Measurements from ENCODE around the gene RBM39. TPM values are rescaled to one million over a fixed set of nuclear protein-coding genes. Genes with fewer than 3 reads are reported as not detected.
"Not testable (repeated sequence)": the region's sequence is repeated elsewhere in the genome, so short reads cannot be mapped to it uniquely, and the experiment has no call there.

Gene RBM39
- total RNA-seq, 1 donor from 2014 or later = 269 TPM

- no peak for DNase-seq (ENCODE audit: low spot score)
Measured at GRCh38 chr20:35729283-35729807, 12.7 kb downstream of the RBM39 start.

DNA sequence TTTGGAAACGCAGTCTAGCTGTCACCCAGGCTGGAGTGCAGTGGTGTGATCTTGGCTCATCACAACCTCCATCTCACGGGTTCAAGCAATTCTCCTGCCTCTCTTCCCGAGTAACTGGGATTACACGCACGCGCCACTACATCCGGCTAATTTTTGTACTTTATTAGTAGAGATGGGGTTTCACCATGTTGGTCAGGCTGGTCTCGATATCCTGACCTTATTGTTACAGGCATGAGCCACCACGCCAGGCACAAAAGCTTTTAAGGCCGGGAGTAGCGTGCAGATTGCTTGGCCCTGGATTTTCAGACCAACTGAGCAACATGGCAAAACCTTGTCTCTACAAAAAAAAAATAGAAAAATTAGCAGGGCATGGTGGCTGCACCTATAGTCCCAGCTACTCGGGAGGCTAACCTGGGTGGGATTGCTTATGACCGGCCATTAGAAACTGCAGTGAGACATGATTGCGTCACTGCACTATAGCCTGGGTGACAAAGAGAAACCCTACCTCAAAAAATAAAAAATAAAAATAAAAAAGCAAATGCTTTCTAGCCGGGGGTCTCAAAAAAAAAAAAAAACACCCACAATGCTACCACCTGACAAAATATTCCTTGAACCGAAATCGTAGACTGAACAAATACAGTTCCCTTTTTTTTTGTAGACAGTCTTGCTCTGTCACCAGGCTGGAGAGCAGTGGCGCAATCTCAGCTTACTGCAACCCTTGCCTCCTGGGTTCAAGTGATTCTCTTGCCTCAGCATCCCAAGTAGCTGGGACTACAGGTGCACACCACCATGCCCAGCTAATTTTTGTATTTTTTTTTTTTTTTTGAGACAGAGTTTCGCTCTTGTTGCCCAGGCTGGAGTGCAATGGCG, 15.0 kb downstream of the RBM39 start:
- no peak for DNase-seq (ENCODE audit: low spot score)

- no peak for DNase-seq (ENCODE audit: low spot score)
Measured at GRCh38 chr20:35724321-35725230, 17.5 kb downstream of the RBM39 start.

DNA sequence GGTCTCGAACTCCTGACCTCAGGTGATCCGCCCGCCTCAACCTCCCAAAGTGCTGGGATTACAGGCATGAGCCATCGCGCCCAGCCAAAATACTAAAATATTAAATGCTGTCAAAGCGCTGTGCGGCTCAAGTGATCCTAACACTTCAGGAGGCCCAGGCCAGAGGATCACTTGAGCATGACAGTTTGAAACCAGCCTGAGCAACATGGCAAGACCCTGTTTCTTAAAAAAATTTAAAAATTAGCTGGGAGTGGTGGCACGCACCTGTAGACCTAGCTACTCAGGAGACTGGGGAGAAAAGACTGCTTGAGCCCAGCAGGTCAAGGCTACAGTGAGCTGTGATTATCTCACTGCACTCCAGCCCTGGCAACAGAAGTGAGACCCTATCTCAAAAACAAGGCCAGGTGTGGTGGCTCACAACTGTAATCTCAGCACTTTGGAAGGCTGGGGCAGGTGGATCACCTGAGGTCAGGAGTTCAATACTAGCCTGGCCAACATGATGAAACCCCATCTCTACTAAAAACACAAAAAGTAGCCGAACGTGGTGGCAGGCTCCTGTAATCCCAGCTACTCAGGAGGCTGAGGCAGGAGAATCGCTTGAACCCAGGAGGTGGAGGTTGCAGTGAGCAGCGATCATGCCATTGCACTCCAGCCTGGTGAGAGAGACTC, 18.3 kb downstream of the RBM39 start:
- not testable (repeated sequence) for DNase-seq (ENCODE audit: low spot score)

- not testable (repeated sequence) for DNase-seq (ENCODE audit: low spot score)
Measured at GRCh38 chr20:35723275-35723639, 18.8 kb downstream of the RBM39 start.

- DNase-seq (ENCODE audit: low spot score) = no peak
Measured at GRCh38 chr20:35721621-35722020, 20.4 kb downstream of the RBM39 start.

- DNase-seq (ENCODE audit: low spot score) = no peak
Measured at GRCh38 chr20:35721219-35721618, 20.8 kb downstream of the RBM39 start.

- no peak for DNase-seq (ENCODE audit: low spot score)
Measured at GRCh38 chr20:35720165-35721123, 21.6 kb downstream of the RBM39 start.

DNA sequence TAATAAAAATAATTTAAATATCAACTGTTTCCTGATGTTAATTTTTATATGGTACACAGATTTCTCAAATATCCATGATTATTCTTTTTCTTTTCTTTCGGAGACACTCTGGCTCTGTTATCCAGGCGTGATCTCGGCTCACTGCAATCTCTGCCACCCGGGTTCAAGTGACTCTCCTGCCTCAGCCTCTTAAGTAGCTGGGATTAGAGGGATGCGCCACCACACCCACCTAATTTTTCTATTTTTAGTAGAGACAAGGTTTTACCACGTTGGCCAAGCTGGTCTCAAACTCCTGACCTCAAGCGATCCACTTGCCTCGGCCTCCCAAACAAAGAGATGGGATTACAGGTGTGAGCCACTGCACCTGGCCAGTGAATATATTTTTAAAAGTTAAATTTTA, 22.3 kb downstream of the RBM39 start:
- DNase-seq (ENCODE audit: low spot score) = no peak

- DNase-seq (ENCODE audit: low spot score) = no peak
Measured at GRCh38 chr20:35718972-35719635, 23.0 kb downstream of the RBM39 start.

DNA sequence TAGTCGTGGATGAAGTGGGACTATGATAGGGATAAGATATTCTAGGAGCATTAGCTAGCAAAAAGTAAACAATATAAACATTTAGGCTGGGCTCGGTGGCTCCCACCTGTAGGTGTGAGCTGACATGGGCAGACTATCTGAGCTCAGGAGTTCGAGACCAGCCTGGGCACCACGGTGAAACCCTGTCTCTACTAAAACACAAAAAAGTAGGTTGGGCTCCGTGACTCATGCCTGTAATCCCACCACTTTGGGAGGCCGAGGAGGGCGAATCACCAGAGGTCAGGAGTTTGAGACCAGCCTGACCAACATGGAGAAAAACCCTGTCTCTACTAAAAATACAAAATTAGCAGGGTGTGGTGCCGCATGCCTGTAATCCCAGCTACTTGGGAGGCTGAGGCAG, 23.7 kb downstream of the RBM39 start:
- DNase-seq (ENCODE audit: low spot score) = not testable (repeated sequence)

GRCh38 chr20:35716330-35716729, 25.7 kb downstream of the RBM39 start:
- DNase-seq (ENCODE audit: low spot score) = no peak

DNA sequence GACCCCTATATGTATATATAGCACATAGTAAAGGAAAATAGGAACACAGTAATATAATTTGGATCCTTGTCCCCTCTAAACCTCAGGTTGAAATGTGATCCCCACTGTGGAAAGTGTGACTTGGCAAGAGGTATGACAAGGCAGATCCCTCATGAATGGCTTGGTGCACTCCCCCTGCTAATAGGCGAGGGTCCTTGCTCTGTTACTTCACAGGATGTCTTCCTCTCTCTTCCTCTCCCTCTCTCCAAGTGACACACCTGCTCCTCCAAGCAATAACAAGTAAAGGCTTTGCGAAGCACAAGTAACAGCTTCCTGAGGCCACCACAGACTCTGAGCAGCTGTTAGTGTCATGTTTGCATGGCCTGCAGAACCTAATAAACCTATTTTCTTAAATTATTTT, 26.4 kb downstream of the RBM39 start:
- DNase-seq (ENCODE audit: low spot score) = no peak

DNA sequence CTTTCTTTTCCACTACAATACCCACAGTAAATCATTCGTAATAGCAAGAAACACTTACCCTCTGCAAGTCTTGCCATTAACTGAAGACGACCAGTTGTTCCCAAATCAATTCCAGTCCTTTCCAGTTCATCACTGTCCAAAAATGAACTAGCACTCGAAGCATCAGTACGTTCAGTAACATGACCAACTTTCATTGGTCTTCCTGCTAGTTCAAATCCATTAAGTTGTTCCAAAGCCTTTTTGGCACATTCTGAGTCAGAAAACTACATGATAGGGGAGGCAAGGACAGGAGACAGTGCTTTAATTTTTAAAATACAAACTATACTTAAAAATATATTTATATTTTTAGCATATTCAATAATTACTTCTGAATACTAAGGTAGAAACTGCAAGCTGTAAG, 27.9 kb downstream of the RBM39 start:
- DNase-seq (ENCODE audit: low spot score) = no peak

GRCh38 chr20:35713120-35713519, 28.9 kb downstream of the RBM39 start:
- DNase-seq (ENCODE audit: low spot score) = not testable (repeated sequence)

- no peak for DNase-seq (ENCODE audit: low spot score)
Measured at GRCh38 chr20:35711588-35712209, 30.4 kb downstream of the RBM39 start.

- no peak for DNase-seq (ENCODE audit: low spot score)
Measured at GRCh38 chr20:35710884-35711587, 31.0 kb downstream of the RBM39 start.

DNA sequence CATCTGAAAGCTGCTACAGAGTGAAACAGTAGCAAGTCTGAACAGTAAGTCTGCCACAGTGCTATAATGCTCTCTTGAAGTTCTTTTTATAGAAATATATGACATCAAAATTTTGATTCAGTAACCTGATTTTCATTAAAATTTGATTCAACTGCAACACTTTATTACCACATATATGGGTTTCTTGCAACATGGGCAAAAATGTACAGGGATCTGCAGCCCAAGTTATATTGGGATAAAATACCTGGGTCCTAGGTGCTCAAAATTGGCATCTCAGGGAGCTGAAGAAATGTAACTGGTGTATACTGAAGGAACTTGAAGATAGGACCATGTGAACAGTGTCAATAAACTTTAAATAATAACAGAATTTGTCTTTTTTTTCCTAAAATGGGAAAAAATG, 32.0 kb downstream of the RBM39 start:
- no peak for DNase-seq (ENCODE audit: low spot score)

DNA sequence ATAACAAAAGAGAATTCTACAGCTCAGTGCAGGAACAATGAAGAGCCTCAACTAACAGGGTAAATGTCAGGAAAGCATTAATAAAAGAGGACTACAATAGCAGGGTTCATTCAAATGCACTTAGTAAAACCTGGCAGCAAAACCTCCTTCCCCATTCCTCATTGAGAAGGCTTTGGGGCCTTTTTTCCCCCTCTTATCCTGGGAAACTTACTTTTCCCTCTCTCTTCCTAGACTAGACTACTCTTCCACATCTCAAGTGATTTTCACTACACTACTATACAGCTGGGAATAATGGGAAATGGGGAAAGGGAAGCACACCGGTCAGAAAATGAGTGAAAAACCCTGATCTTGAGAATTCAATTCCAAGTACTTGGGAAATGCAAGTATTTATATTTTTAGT, 32.8 kb downstream of the RBM39 start:
- DNase-seq (ENCODE audit: low spot score) = no peak
